GM19397 (cell line): ENCODE results near the gene SCD5.

Experiments
- ATAC-seq: cut with Tn5 transposase; IDR thresholded peaks from one replicate; pipeline ENCODE4 v1.9.1; 2021; ENCODE audit warnings: mild to moderate bottlenecking, moderate library complexity; ENCODE audit not compliant: unreplicated experiment

The SCD5 gene

GRCh38 chr4:82697561-82697960 lies 101.0 kb downstream of the SCD5 start:
- ATAC-seq: no peak

DNA sequence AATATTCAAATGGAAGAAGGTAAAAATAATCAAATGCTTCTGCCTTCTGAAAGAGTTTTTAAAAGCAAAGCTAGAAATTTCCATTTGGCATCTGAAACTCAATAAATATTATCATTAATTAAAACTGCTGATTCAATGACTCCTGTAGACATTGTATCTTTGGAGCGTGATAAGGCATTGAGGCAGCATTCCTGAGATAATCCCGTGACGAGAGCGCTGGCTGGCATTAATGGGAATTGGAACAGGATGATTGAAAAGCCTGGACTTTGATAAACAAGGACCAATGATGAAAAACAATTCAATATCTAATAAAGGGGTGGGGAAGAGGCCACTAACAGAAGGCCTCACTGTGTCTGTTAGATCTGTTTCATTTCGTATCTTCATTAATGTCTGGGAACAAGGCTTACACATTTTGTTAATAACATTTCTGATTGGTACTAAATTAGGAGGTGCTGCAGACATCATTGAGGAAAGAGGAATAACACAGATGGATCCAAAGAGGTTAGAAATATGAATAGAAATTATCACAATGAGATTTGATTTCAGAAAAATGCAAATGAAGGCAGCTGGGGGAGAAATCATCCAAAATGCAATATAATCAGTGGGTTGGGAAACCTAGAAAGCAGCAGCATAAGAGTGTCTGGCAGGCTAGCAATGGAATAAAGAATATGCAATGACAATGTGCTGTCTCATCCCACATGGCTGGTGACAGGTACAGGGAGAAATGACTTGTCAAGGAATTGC lies 102.3 kb downstream of the SCD5 start:
- ATAC-seq: no peak

DNA sequence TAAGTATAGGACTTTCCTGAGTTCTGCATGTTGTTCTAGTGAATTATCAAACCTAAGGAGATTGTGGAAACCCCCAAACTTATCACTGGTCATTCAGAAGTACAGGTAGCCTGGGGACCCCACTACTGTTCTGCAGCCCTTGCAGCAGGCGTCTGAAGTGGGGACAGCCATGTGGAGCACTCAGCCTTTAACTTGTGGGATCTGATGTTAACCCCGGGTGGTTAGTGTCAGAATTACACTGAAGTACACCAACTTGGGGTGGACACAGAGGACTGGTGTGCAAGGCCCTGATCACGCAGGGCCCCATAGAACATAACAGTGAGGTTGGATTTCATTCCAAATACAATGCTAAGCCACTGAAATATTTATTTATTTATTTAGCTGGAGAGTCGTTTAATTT lies 103.7 kb downstream of the SCD5 start:
- ATAC-seq: no peak

- ATAC-seq: no peak
These were observed 104.5 kb downstream of the SCD5 start for GRCh38 chr4:82694046-82694445.

DNA sequence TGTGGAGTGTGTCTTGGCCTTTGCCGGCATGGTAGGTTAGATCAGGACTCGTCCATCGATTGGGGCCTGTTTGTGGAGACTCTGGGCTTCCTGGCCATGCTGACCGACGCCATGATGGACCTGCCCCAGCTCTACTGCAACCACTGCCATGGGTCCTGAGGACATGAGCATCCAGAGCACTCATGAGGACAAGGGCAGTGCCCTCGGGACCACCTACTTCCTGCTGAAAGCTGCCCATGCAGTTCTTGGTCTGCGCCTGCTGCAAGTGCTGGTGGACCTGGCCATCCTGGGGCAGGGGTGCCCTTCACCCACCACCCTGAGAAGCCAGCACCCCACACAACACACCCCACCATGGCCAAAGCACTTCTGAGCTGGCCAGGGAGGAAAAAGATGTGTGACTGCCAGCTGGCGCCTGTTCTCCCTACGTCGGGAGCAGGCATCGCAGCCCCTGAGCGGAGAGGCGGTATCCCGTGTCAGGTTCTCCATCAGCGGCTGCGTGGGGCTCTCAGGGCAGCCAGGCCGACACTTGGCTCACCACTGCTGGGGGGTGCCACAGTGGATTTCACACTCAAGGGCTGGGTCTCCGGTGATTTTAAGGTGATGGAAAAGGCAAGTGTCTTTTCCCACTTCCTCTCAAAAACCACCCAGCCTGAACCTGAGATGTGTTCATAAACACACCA lies 106.4 kb downstream of the SCD5 start:
- no peak for ATAC-seq

- ATAC-seq: no peak
These were observed 107.2 kb downstream of the SCD5 start for GRCh38 chr4:82691431-82691830.

DNA sequence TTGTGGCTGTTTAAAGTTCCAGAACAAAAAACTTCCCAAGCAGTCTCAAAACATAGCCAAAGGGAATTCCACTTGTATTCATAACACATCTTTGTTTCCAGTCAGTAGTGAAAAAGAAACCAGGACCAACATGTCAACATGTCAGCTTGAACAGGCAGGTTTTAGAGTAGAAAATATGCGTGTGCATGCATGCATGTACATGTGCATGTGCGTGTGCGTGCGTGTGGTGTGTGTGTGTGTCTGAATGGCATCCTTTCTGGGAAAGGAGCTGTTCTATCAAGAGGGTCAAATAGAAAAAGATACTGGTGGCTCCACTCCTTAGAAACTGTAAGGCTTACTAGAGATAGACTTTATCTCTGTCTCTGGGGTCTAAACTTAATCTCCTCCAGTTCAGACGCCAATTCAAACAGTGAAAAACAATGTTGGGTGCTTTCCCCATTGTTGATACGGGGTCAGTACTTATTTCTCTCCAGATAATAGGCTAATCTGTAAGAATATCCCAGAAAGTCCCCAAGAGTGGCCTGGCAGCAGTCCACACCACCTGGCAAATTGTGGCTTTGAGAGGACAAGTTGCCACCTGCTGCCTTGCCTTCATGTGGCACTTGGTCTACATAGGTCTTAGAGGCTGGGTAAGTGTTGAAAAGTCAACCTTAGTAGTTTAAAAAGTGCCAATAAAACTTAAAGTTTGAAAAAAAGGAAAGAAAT lies 110.4 kb downstream of the SCD5 start:
- ATAC-seq: no peak

- ATAC-seq: no peak
These were observed 111.1 kb downstream of the SCD5 start for GRCh38 chr4:82687531-82687930.

GRCh38 chr4:82681754-82682153 lies 116.8 kb downstream of the SCD5 start:
- no peak for ATAC-seq

GRCh38 chr4:82680834-82681233 lies 117.8 kb downstream of the SCD5 start:
- no peak for ATAC-seq

DNA sequence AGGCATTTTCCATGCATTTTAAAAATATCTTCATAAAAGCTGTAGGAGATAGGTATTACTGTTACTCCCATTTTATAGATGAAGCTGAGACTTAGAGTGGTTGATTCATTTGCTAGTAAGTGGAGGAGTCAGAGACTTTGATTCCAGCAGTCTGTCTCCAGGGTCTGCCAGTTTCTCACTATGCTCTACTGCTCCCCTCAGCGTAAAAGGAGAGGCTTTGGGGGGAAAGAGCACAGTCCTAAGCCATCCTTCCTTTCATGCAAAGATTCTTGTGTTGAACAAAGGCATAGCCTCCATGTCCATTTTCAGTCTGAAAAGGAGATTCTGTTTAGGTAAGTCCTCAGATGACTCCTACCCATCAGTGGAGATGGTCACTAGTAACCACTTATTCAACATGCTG lies 119.1 kb downstream of the SCD5 start:
- no peak for ATAC-seq

DNA sequence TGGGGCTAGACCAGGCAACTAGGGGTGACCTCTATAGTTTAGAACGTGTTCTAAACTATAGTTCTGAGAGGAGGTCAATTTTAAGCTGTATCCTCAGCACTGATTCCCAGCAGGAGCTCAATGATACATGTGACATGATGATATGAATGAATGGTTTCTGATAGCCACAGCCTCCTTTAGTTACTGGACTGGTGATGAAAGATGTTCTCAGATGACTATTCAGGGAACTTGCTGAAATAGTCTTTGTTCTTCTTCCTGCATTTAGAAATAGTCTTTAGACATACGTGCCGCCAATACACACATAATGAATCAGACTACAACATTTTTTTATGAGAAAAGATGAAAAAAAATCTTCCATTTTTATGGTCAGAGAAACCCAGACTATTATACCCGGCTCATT lies 120.5 kb downstream of the SCD5 start:
- no peak for ATAC-seq

GRCh38 chr4:82677327-82677726 lies 121.3 kb downstream of the SCD5 start:
- no peak for ATAC-seq

GRCh38 chr4:82667761-82668480 lies 130.7 kb downstream of the SCD5 start:
- no peak for ATAC-seq

DNA sequence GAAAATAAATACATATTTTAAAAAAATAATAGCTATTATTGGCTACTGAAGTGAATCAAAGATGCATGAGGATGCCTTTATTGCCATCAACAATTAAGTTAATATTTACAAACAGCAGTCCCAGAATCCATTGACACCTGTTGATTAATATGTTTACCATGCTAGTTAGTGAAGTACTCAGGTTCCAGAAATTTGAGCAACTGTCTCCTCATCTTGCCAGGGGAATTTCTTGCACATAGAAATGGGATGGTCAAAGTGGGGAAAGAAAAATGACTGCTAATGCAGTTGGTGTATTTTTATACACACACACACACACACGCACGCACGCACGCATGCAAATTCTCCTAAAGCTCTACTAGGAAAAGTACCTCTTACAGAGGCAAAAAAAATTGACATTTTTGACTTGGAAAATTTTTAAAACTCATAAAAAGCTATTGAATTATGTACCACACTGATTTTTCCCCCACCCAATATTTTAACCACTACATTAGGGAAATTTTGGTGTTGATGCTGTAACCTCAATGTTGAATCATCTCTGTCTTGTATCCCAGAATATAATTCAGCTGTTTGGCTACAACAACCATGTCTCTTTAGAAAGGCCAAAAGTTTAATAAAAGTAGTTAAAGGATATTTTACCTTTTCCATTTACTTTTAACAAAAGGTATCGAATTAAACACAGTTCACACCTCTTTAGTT lies 131.5 kb downstream of the SCD5 start:
- no peak for ATAC-seq

- no peak for ATAC-seq
These were observed 137.2 kb downstream of the SCD5 start for GRCh38 chr4:82661181-82661992.

GRCh38 chr4:82652062-82652461 lies 146.5 kb downstream of the SCD5 start:
- ATAC-seq: no peak

DNA sequence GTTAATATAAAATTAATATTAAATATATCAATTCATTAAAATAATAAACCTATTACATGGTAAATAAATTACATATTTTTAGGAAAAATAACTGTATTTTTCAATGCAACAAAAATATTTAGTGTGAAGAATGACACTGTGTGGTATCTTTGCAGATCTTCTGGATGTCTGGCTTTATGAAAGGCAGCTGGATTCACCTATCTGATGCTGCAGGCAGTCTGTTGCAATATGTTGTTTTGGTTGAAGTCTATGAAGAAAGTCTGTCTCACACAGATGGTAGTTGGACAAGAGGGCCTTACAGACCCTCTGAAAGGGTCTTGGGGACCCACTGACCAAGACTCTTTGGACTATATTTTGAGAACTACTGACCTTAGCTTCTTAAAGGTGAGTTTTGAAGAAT lies 147.7 kb downstream of the SCD5 start:
- ATAC-seq: no peak

DNA sequence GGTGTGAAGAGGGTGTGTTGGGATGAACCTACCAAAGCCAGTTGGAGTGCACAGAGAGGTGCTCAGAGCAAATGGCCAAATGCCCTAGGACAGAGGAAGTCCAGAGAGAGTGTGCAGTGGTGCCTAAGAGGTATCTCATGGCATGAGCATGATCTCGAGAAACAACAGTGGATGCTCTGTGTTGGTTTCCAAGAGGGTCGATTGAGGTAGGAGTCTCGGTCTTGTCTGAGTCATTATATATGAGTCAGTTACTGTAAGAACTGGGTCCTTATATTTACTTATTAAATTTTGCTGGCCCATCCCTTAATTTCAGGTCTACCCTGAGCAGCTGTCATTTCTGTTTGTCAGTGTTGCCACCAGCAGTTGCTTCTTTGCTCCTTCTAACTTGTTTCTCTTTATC lies 150.2 kb downstream of the SCD5 start:
- ATAC-seq: no peak
